ENCODE data around the gene PCDHB1. TPM values are rescaled to one million over a fixed set of nuclear protein-coding genes. Genes with fewer than 3 reads are reported as not detected.

Gene PCDHB1
- total RNA-seq (2022; extraction: Qiagen RNA extraction): not detected in 5 replicates

DNA sequence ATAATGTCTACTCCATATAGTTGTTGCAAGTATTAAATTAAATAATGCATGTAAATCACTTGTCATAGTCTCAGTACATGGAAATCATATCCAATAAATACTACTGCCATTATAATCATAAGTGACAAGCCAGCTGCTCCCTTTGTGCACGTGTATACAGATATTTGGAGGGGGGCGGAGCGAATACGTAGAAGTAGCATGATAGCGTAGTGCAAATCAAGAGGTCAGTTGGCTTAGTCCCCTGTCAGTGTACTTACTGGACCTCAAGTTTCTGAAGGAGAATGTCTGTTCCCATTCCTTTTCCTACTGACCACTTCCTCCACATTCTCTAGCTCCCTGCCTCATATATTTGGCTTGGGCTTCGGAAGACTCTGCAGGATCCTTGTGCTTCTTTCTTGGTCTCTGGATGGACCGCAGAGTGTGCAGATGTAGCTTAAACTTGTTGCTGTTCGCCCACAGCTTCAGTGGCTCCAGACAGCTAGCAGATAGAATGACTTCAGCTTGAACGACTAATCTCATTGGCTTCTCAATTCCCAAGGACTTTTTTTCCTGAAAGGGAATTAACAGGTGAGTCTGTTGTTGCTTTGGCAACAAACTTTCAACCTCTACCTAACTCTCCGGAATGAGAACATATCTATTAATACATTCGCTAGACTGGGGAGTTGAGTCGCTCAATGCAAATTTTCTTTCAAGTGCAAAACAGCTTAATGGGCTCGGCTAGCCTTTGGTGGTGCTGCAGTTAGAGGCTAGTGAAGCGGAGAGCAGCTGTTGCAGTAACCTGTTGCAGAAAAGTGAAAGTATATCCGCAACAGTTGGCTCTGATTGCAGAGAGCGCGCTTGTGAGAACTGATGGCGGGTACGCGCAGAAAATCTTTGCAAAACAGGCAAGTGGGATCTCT lies at the start of gene PCDHB1:
TSS of gene PCDHB1 (plus strand) at position 753 of the 899 bp plus-strand sequence. CDS start at position 850, 97 bp downstream.

GRCh38 chr5:141094481-141095262 lies 43.5 kb downstream of the PCDHB1 start, which contains the start of gene PCDHB2:
Gene PCDHB2, plus strand, starts transcription at chr5:141094615. Its CDS starts 176 bp downstream, at chr5:141094791.

GRCh38 chr5:141100243-141100805 lies 49.1 kb downstream of the PCDHB1 start, which contains the start of gene PCDHB3:
Gene PCDHB3, plus strand, starts transcription at chr5:141100473. Its CDS starts 177 bp downstream, at chr5:141100650.

Other genes starting within 250 kb of the PCDHB1 start
- 1.5 to 2.0 TPM (median 1.8 TPM) in 5 replicates for gene PCDHA4, start 244.3 kb upstream of the PCDHB1 start, total RNA-seq (2022; extraction: Qiagen RNA extraction)
- gene PCDHA5, start 229.8 kb upstream of the PCDHB1 start, total RNA-seq (2022; extraction: Qiagen RNA extraction): 0.60 to 0.89 TPM (median 0.70 TPM) in 5 replicates
- gene PCDHA6, start 223.4 kb upstream of the PCDHB1 start, total RNA-seq (2022; extraction: Qiagen RNA extraction): 0.03 to 0.07 TPM (median 0.07 TPM) in 5 replicates
- 0.06 to 0.12 TPM (median 0.08 TPM) in 5 replicates for gene PCDHA7, start 217.1 kb upstream of the PCDHB1 start, total RNA-seq (2022; extraction: Qiagen RNA extraction)
- 0.02 to 0.09 TPM (median 0.07 TPM) in 5 replicates for gene PCDHA8, start 210.2 kb upstream of the PCDHB1 start, total RNA-seq (2022; extraction: Qiagen RNA extraction)
- 0.01 TPM in 2 of 5 replicates, not detected in the others for gene PCDHA9, start 203.0 kb upstream of the PCDHB1 start, total RNA-seq (2022; extraction: Qiagen RNA extraction)
- 0.01 to 0.02 TPM (median 0.01 TPM) in 3 of 5 replicates, not detected in the others for gene PCDHA10, start 195.5 kb upstream of the PCDHB1 start, total RNA-seq (2022; extraction: Qiagen RNA extraction)
- 0.04 to 0.24 TPM (median 0.08 TPM) in 5 replicates for gene PCDHA11, start 182.4 kb upstream of the PCDHB1 start, total RNA-seq (2022; extraction: Qiagen RNA extraction)
- 3.0 to 3.2 TPM (median 3.1 TPM) in 5 replicates for gene PCDHA12, start 176.1 kb upstream of the PCDHB1 start, total RNA-seq (2022; extraction: Qiagen RNA extraction)
- 0.03 to 0.06 TPM (median 0.05 TPM) in 5 replicates for gene PCDHA13, start 169.2 kb upstream of the PCDHB1 start, total RNA-seq (2022; extraction: Qiagen RNA extraction)
- 1.7 to 2.2 TPM (median 1.9 TPM) in 5 replicates for gene PCDHAC1, start 125.1 kb upstream of the PCDHB1 start, total RNA-seq (2022; extraction: Qiagen RNA extraction)
- gene PCDHAC2, start 84.9 kb upstream of the PCDHB1 start, total RNA-seq (2022; extraction: Qiagen RNA extraction): 3.2 to 5.7 TPM (median 3.6 TPM) in 5 replicates
- gene PCDHB2, start 43.2 kb downstream of the PCDHB1 start, total RNA-seq (2022; extraction: Qiagen RNA extraction): 2.6 to 5.2 TPM (median 3.4 TPM) in 5 replicates
- gene PCDHB3, start 49.1 kb downstream of the PCDHB1 start, total RNA-seq (2022; extraction: Qiagen RNA extraction): 0.02 to 0.03 TPM (median 0.02 TPM) in 3 of 5 replicates, not detected in the others
- gene PCDHB4, start 70.4 kb downstream of the PCDHB1 start, total RNA-seq (2022; extraction: Qiagen RNA extraction): 0.03 to 0.12 TPM (median 0.06 TPM) in 5 replicates
- 1.3 to 1.7 TPM (median 1.4 TPM) in 5 replicates for gene PCDHB5, start 83.8 kb downstream of the PCDHB1 start, total RNA-seq (2022; extraction: Qiagen RNA extraction)
- 0.84 to 1.1 TPM (median 0.90 TPM) in 5 replicates for gene PCDHB6, start 98.7 kb downstream of the PCDHB1 start, total RNA-seq (2022; extraction: Qiagen RNA extraction)
- gene PCDHB7, start 121.3 kb downstream of the PCDHB1 start, total RNA-seq (2022; extraction: Qiagen RNA extraction): 0.01 to 0.03 TPM (median 0.02 TPM) in 3 of 5 replicates, not detected in the others
- gene PCDHB8, start 126.4 kb downstream of the PCDHB1 start, total RNA-seq (2022; extraction: Qiagen RNA extraction): 0.24 to 0.28 TPM (median 0.26 TPM) in 5 replicates
- gene PCDHB16, start 131.0 kb downstream of the PCDHB1 start, total RNA-seq (2022; extraction: Qiagen RNA extraction): 0.02 to 0.13 TPM (median 0.06 TPM) in 5 replicates
- gene PCDHB9, start 135.8 kb downstream of the PCDHB1 start, total RNA-seq (2022; extraction: Qiagen RNA extraction): 0.01 to 0.09 TPM (median 0.02 TPM) in 4 of 5 replicates, not detected in the other
- 0.02 to 0.06 TPM (median 0.03 TPM) in 3 of 5 replicates, not detected in the others for gene PCDHB10, start 141.0 kb downstream of the PCDHB1 start, total RNA-seq (2022; extraction: Qiagen RNA extraction)
- gene PCDHB11, start 148.3 kb downstream of the PCDHB1 start, total RNA-seq (2022; extraction: Qiagen RNA extraction): 0.05 to 0.08 TPM (median 0.07 TPM) in 5 replicates
- 0.01 to 0.02 TPM in 2 of 5 replicates, not detected in the others for gene PCDHB12, start 157.3 kb downstream of the PCDHB1 start, total RNA-seq (2022; extraction: Qiagen RNA extraction)
- 0.03 to 0.08 TPM (median 0.06 TPM) in 5 replicates for gene PCDHB13, start 162.5 kb downstream of the PCDHB1 start, total RNA-seq (2022; extraction: Qiagen RNA extraction)
- gene PCDHB14, start 172.0 kb downstream of the PCDHB1 start, total RNA-seq (2022; extraction: Qiagen RNA extraction): 0.03 to 0.09 TPM (median 0.06 TPM) in 5 replicates
- gene PCDHB15, start 194.0 kb downstream of the PCDHB1 start, total RNA-seq (2022; extraction: Qiagen RNA extraction): 0.03 to 0.13 TPM (median 0.07 TPM) in 5 replicates